H9 (cell line): Measurements from ENCODE around the gene CYP2W1. TPM values are rescaled to one million over a fixed set of nuclear protein-coding genes. Genes with fewer than 3 reads are reported as not detected.

ENCODE experiments used
- DNase-seq: peaks from one replicate; pipeline ENCODE4 v3.0.0-alpha.2; 2017
- H2AFZ ChIP-seq: one replicate; pipeline ENCODE4 v1.6.1; 2013; ENCODE audit warnings: mild to moderate bottlenecking, low read length, control low read depth, moderate library complexity
- H2AK5ac ChIP-seq: 2 replicates; pipeline ENCODE4 v1.6.1; 2013; ENCODE audit warnings: low read length, control low read depth, mixed read lengths; ENCODE audit not compliant: insufficient read length
- H2BK120ac ChIP-seq: one replicate; pipeline ENCODE4 v1.6.1; 2013; ENCODE audit warnings: low read depth, mild to moderate bottlenecking, low read length, control low read depth, inconsistent platforms; ENCODE audit not compliant: poor library complexity, severe bottlenecking
- H2BK12ac ChIP-seq: 2 replicates; pipeline ENCODE4 v1.6.1; 2013; ENCODE audit warnings: low read length, control low read depth, mixed read lengths, low read depth; ENCODE audit not compliant: insufficient read length
- H2BK15ac ChIP-seq: 2 replicates; pipeline ENCODE4 v1.6.1; 2013; ENCODE audit warnings: low read depth, low read length, control low read depth
- H2BK20ac ChIP-seq: one replicate; pipeline ENCODE4 v1.6.1; 2013; ENCODE audit warnings: low read depth, mild to moderate bottlenecking, low read length, control low read depth, inconsistent platforms; ENCODE audit not compliant: poor library complexity, severe bottlenecking
- H2BK5ac ChIP-seq: 2 replicates; pipeline ENCODE4 v1.6.1; 2013; ENCODE audit warnings: low read length, control low read depth, mixed read lengths; ENCODE audit not compliant: insufficient read length
- H3K14ac ChIP-seq: 2 replicates; pipeline ENCODE4 v1.6.1; 2013; ENCODE audit warnings: low read length, control low read depth; ENCODE audit not compliant: insufficient read depth
- H3K18ac ChIP-seq: 2 replicates; pipeline ENCODE4 v1.6.1; 2013; ENCODE audit warnings: low read depth, mild to moderate bottlenecking, mixed read lengths, low read length, control low read depth; ENCODE audit not compliant: insufficient read length
- H3K23ac ChIP-seq: 2 replicates; pipeline ENCODE4 v1.6.1; 2013; ENCODE audit warnings: low read length, control low read depth, mixed read lengths, low read depth; ENCODE audit not compliant: insufficient read length
- H3K23me2 ChIP-seq: 2 replicates; pipeline ENCODE4 v1.6.1; 2013; ENCODE audit warnings: low read depth, mild to moderate bottlenecking, mixed read lengths, low read length, control low read depth; ENCODE audit not compliant: insufficient read length, poor library complexity, severe bottlenecking
- H3K27ac ChIP-seq: 2 replicates; pipeline ENCODE4 v1.5.1; 2013; ENCODE audit warnings: low read length, control low read depth, mixed read lengths, low read depth; ENCODE audit not compliant: insufficient read length
- H3K27me3 ChIP-seq: 2 replicates; pipeline ENCODE4 v1.6.1; 2013; ENCODE audit warnings: low read length, control low read depth, inconsistent platforms; ENCODE audit not compliant: insufficient read depth
- H3K4ac ChIP-seq: 2 replicates; pipeline ENCODE4 v1.6.1; 2013; ENCODE audit warnings: low read depth, mild to moderate bottlenecking, control low read depth, inconsistent platforms, low read length, moderate library complexity
- H3K4me1 ChIP-seq: 2 replicates; pipeline ENCODE4 v1.6.1; 2013; ENCODE audit warnings: low read length, control low read depth, inconsistent platforms; ENCODE audit not compliant: insufficient read depth
- H3K4me2 ChIP-seq: 2 replicates; pipeline ENCODE4 v1.6.1; 2013; ENCODE audit warnings: low read length, control low read depth, mixed read lengths; ENCODE audit not compliant: insufficient read length, insufficient read depth
- H3K56ac ChIP-seq: 2 replicates; pipeline ENCODE4 v1.6.1; 2013; ENCODE audit warnings: low read depth, mild to moderate bottlenecking, mixed read lengths, low read length, control low read depth; ENCODE audit not compliant: insufficient read length
- H3K79me1 ChIP-seq: 2 replicates; pipeline ENCODE4 v1.6.1; 2013; ENCODE audit warnings: low read depth, mild to moderate bottlenecking, moderate library complexity, low read length, control low read depth, inconsistent platforms; ENCODE audit not compliant: insufficient read depth, poor library complexity, severe bottlenecking
- H3K79me2 ChIP-seq: 2 replicates; pipeline ENCODE4 v1.6.1; 2013; ENCODE audit warnings: low read length, control low read depth, inconsistent platforms; ENCODE audit not compliant: insufficient read depth
- H3K9ac ChIP-seq: 2 replicates; pipeline ENCODE4 v1.6.1; 2013; ENCODE audit warnings: low read length, control low read depth, mixed read lengths; ENCODE audit not compliant: insufficient read length; ENCODE audit errors: extremely low read depth
- H3K9me3 ChIP-seq: one replicate; pipeline ENCODE4 v1.6.1; 2013; ENCODE audit warnings: low read depth, low read length, inconsistent platforms; ENCODE audit not compliant: control insufficient read depth
- H3T11ph ChIP-seq: one replicate; pipeline ENCODE4 v1.6.1; 2013; ENCODE audit warnings: mild to moderate bottlenecking, low read length, control low read depth, inconsistent platforms
- H4K20me1 ChIP-seq: one replicate; pipeline ENCODE4 v1.6.1; 2013; ENCODE audit not compliant: control insufficient read depth, insufficient read length, insufficient read depth
- H4K5ac ChIP-seq: 2 replicates; pipeline ENCODE4 v1.6.1; 2013; ENCODE audit warnings: low read depth, mild to moderate bottlenecking, mixed read lengths, low read length, control low read depth; ENCODE audit not compliant: insufficient read length
- H4K8ac ChIP-seq: replicated peaks from 2 replicates; pipeline ENCODE4 v1.6.1; 2013; ENCODE audit warnings: low read length, control low read depth, mixed read lengths, low read depth; ENCODE audit not compliant: insufficient read length
- H4K91ac ChIP-seq: 2 replicates; pipeline ENCODE4 v1.6.1; 2013; ENCODE audit warnings: low read depth, mild to moderate bottlenecking, moderate library complexity, mixed read lengths, low read length, control low read depth; ENCODE audit not compliant: insufficient read length
- H3K27ac Mint-ChIP-seq, 3 experiments: 2 replicates in 2 of 3; 3 replicates in 1 of 3; pipeline ENCODE4 v1.8.0; 2020 to 2021; ENCODE audit warnings: mixed read lengths in 3 of 3, mild to moderate bottlenecking in 1 of 3, moderate library complexity in 1 of 3
- H3K27me3 Mint-ChIP-seq: 2 replicates; pipeline ENCODE4 v1.8.0; 2021; ENCODE audit warnings: low read depth, mild to moderate bottlenecking, moderate library complexity, mixed read lengths
- H3K36me3 Mint-ChIP-seq, 3 experiments: 2 replicates in 2 of 3; 3 replicates in 1 of 3; pipeline ENCODE4 v1.8.0; 2020 to 2021; ENCODE audit warnings: low read depth in 3 of 3, mixed read lengths in 3 of 3; ENCODE audit not compliant: insufficient read depth in 1 of 3
- H3K4me1 Mint-ChIP-seq, 2 experiments: 2 replicates each; pipeline ENCODE4 v1.8.0; 2020; ENCODE audit warnings: mixed read lengths in 2 of 2
- H3K4me3 Mint-ChIP-seq, 2 experiments: 2 replicates in 1 of 2; 3 replicates in 1 of 2; pipeline ENCODE4 v1.8.0; 2020 to 2021; ENCODE audit warnings: mild to moderate bottlenecking in 2 of 2, mixed read lengths in 2 of 2, moderate library complexity in 1 of 2
- H3K9me3 Mint-ChIP-seq, 2 experiments: 2 replicates in 1 of 2; 3 replicates in 1 of 2; pipeline ENCODE4 v1.8.0; 2020; ENCODE audit warnings: mild to moderate bottlenecking in 2 of 2, mixed read lengths in 2 of 2, moderate library complexity in 1 of 2
- WGBS: extraction: QIAGEN DNeasy Blood & Tissue Kit; methylation state at CpG from one replicate; pipeline ENCODE4 v1.1.7; 2013; ENCODE audit warnings: missing lambda C conversion rate, low lambda C conversion rate, mixed read lengths; ENCODE audit not compliant: insufficient read length; ENCODE audit errors: extremely low coverage; 5-methylcytosine and 5-hydroxymethylcytosine counted together
- total RNA-seq: library from RNA; stranded (reverse); gene quantifications from 2 replicates; pipeline ENCODE4 v1.2.1, GENCODE V29; 2021
- TF ChIP-seq, protein P1 (sequence below): fragments of 200-600 bp; sonication (generic); conservative IDR thresholded peaks from 3 replicates; pipeline ENCODE4 v1.8.0; 2021; ENCODE audit warnings: antibody characterized with exemption, mild to moderate bottlenecking

The CYP2W1 gene
- total RNA-seq, 1 experiment from 2014 or later = not detected

DNA sequence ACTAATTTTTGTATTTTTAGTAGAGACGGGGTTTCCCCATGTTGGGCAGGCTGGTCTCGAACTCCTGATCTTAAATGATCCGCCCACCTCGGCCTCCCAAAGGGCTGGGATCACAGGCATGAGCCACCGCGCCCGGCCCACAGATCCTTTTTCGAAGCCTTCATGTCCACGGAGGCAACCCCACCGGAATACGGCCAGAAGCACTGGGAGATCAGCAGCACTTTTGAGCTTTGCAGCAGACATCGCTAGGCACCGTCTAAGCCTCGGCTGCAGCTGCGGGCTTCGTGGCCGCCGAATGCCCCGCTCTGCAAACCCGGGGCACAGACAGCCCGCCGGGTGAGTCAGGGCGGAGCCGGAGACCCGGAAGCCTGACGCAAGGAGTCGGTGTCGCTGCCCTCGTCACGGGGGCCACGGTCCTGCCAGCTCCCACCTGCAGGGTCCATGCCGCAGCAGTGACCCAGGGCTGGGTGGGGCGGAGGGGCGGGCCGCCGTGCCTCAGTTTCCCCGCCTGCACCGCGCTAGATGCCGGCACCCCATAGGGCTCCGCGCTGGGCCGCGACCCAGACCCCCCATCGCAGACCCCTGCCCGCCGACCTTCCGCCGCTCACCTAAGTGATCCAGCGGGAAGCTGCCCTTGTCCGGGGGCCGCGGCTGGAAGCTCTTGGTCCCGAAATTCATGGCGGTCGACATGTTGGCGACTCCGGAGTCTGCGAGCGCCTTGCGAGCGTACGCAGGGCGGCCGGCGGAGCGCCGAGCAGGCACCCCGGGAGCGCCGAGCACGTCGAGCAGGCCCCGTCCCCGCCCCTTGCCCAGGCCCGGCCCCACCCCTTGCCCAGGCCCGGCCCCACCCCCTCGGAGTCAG is 7.9 kb upstream of the CYP2W1 start, which contains the start of gene COX19:
Gene COX19, minus strand, starts transcription at position 730 of the 862 bp plus-strand sequence. Its CDS starts 40 bp downstream, at position 690.
- DNase-seq = peak; percentile 91
- no peak within 1 kb of the TSS for H4K8ac ChIP-seq
- H3K9ac ChIP-seq = peak within 1 kb of the TSS; percentile 61
- no peaks in the 10 kb centered on the region for H3K9me3 ChIP-seq
- no peak within 1 kb of the TSS for H2BK15ac ChIP-seq
- no peaks in the 10 kb centered on the region for H3K4me1 ChIP-seq
- H2BK120ac ChIP-seq = no peak within 1 kb of the TSS
- no peak within 1 kb of the TSS for H3K27ac ChIP-seq
- no peak within 1 kb of the TSS for H3K23ac ChIP-seq
- H3T11ph ChIP-seq = no peak within 1 kb of the TSS
- H4K91ac ChIP-seq = no peak within 1 kb of the TSS
- no CpG with 5 or more reads among the region's 78 CpGs for WGBS
- peak within 1 kb of the TSS; percentile 68 for H3K4me2 ChIP-seq
- H3K79me2 ChIP-seq = peaks cover 2% of the 10 kb centered on the region; the same call in 1 of the 2 replicates
- TF ChIP-seq, protein P1, sequence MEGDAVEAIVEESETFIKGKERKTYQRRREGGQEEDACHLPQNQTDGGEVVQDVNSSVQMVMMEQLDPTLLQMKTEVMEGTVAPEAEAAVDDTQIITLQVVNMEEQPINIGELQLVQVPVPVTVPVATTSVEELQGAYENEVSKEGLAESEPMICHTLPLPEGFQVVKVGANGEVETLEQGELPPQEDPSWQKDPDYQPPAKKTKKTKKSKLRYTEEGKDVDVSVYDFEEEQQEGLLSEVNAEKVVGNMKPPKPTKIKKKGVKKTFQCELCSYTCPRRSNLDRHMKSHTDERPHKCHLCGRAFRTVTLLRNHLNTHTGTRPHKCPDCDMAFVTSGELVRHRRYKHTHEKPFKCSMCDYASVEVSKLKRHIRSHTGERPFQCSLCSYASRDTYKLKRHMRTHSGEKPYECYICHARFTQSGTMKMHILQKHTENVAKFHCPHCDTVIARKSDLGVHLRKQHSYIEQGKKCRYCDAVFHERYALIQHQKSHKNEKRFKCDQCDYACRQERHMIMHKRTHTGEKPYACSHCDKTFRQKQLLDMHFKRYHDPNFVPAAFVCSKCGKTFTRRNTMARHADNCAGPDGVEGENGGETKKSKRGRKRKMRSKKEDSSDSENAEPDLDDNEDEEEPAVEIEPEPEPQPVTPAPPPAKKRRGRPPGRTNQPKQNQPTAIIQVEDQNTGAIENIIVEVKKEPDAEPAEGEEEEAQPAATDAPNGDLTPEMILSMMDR = no peak
- H3K4ac ChIP-seq = no peak within 1 kb of the TSS
- Mint-ChIP-seq H3K36me3 (peaks cover 5 to 26% (median 22%) of the 10 kb centered on the region in 3 experiments; a peak in 6 of 7 replicates), H3K27ac (0 out of 7 replicates have a peak within 1 kb of the TSS, but pooled peaks of 2 of the 3 experiments have one; percentile 55), H3K4me1 (peaks cover 4 to 17% of the 10 kb centered on the region in 2 experiments; a peak in 3 of 4 replicates), H3K27me3 (no peaks in the 10 kb centered on the region; the same call in 1 of the 2 replicates), H3K9me3 (no peaks in the 10 kb centered on the region), H3K4me3 (peak within 1 kb of the TSS; percentile 90 to 94)
- H3K18ac ChIP-seq = peak within 1 kb of the TSS; percentile 61
- no peaks in the 10 kb centered on the region for H3K79me1 ChIP-seq
- H3K56ac ChIP-seq = no peak within 1 kb of the TSS
- H3K14ac ChIP-seq = peak within 1 kb of the TSS; percentile 82
- no peak within 1 kb of the TSS for H2BK5ac ChIP-seq
- no peak within 1 kb of the TSS for H2AFZ ChIP-seq
- no peak within 1 kb of the TSS for H4K5ac ChIP-seq
- H2BK20ac ChIP-seq = no peak within 1 kb of the TSS
- no peak within 1 kb of the TSS for H2AK5ac ChIP-seq
- peaks cover 3% of the 10 kb centered on the region for H3K23me2 ChIP-seq
- no peaks in the 10 kb centered on the region for H4K20me1 ChIP-seq
- no peak within 1 kb of the TSS for H2BK12ac ChIP-seq
- no peaks in the 10 kb centered on the region for H3K27me3 ChIP-seq
